Esophagus squamous epithelium (tissue), 4 donors: ENCODE results near the gene ENTPD2.

Experiments used
- POLR2A ChIP-seq, 4 donors: fragments of 450-650 bp; IDR thresholded peaks; one replicate each; pipeline ENCODE4 v1.6.1; 2017; ENCODE audit warnings: antibody characterized with exemption in 4 of 4, mild to moderate bottlenecking in 4 of 4, moderate library complexity in 3 of 4
- TF ChIP-seq, protein P1 (sequence below), 6 experiments: fragments of 450-650 bp in 4 of 6; fragments of 200-600 bp in 2 of 6; sonication (generic) in 2 of 6; IDR thresholded peaks; one replicate each; pipeline ENCODE4 v1.5.1; 2016 to 2019; ENCODE audit warnings: antibody characterized with exemption in 6 of 6, mild to moderate bottlenecking in 4 of 6, moderate library complexity in 4 of 6

DNA sequence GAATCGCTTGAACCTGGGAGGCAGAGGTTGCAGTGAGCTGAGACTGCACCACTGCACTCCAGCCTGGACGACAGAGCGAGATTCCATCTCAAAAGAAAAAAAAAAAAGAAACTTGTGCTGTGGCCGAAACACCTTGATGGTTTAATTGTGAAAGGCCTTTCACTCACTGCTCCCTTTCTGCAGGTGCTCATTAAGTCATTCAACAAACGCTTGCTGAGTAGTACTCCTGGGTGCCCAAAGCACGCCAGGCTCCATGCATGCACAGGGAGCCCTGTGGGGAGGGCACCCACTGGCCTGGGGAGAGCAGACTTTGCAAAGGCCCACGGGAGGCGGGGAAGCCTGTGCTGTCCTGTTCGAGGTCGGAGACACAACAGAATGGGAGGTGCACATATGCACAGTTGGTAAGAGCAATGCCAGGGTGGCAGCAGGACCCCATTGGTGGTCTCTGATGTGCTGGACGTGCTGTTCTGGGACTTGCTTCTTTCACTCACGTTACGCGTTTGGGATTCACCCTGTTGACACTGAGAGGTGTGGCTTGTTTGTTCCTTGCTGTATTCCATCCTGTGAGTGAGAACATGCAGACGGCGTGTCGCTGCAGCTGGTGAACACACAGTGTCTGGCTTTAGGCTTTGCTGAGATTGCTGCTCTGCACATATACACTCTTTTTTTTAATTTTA lies 3.0 kb upstream of the ENTPD2 start:
- TF ChIP-seq POLR2A (IDR thresholded peaks at IDR 0.05) = no peak
- TF ChIP-seq, protein P1, sequence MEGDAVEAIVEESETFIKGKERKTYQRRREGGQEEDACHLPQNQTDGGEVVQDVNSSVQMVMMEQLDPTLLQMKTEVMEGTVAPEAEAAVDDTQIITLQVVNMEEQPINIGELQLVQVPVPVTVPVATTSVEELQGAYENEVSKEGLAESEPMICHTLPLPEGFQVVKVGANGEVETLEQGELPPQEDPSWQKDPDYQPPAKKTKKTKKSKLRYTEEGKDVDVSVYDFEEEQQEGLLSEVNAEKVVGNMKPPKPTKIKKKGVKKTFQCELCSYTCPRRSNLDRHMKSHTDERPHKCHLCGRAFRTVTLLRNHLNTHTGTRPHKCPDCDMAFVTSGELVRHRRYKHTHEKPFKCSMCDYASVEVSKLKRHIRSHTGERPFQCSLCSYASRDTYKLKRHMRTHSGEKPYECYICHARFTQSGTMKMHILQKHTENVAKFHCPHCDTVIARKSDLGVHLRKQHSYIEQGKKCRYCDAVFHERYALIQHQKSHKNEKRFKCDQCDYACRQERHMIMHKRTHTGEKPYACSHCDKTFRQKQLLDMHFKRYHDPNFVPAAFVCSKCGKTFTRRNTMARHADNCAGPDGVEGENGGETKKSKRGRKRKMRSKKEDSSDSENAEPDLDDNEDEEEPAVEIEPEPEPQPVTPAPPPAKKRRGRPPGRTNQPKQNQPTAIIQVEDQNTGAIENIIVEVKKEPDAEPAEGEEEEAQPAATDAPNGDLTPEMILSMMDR (IDR thresholded peaks at IDR 0.05) = no peak
